Activated CD4-positive, CD25-positive, alpha-beta regulatory T cell treated with anti-CD3 and anti-CD28 coated beads, Interleukin-2, amount 50 U/mL, for 24 hours (primary cell): ENCODE results near the gene GSC.
"Not testable (repeated sequence)": the region's sequence is repeated elsewhere in the genome, so short reads cannot be mapped to it uniquely, and the experiment has no call there.

ENCODE experiments used
- ATAC-seq, 2 donors: fragments of 150-1000 bp; cut with Tn5 transposase; one replicate each; pipeline ENCODE4 v1.10.0; 2021; ENCODE audit warnings: mild to moderate bottlenecking in 1 of 2, moderate library complexity in 1 of 2

GSC gene

DNA sequence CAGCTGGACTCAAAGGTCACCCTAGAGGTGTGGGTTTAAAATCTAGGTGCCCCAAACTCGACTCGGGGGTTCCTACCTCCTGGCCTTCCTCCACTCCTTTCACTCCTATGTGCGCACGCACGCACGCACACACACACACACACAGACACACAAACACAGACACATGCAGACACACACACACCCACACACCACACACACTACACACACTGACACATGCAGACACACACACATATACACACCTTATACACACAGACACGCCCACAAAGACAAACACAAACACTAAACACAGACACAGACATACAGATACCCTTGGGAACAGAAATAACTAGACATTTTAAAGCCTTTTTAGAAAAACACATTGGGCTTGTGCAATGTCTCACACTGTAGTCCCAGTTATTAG, 31.8 kb downstream of the GSC start:
- no peak for ATAC-seq

DNA sequence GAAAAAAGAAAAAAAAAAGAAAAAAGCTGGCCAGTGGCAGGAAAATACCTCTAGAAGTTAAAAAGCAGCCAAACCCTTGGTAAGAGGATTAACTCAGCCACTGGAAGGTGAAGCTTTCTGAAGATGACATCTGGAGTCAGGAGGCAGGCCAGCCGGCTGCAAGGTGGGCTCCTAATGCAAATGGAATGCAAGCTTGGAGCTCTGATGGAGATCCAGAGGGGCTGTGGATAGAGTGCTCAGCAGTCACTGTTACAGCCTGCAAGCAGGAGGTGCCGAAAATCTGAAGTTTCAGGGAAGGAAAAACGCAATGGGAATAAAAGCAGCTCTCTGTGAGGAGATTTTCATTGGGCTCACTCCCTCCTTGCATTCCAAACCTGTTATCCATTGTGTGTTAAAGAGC, 41.0 kb downstream of the GSC start:
- no peak for ATAC-seq

- not testable (repeated sequence) for ATAC-seq
These were observed 41.5 kb downstream of the GSC start for GRCh38 chr14:94728440-94728839.

DNA sequence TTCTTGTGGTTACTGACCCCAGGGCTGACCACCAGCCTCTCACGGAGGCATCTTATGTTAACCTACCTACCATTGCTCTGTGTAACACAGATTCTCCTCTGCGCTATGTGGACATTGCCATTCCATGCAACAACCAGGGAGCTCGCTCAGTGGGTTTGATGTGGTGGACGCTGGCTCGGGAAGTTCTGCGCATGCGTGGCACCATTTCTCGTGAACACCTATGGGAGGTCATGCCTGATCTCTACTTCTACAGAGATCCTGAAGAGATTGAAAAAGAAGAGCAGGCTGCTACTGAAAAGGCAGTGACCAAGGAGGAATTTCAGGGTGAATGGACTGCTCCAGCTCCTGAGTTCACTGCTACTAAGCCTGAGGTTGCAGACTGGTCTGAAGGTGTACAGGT, 43.3 kb downstream of the GSC start:
- ATAC-seq: not testable (repeated sequence)

DNA sequence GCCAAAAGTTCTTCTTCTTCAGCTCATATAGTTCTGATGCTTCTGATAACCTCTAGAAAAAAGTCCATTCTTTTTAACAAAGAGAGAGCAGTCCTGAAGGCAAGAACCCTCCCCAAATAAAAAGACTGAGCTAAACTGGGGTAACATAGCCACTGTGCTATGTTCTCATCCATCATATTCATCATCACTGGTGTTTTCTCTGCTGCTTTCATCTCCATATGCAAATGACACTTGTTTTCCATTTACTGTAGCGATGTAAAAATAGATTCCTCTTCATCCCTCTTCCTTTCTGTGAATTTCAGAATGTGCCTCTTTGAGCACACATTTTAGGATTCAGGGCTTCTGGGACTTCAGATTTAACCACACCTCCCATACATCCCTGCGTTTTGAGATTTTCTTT, 44.9 kb downstream of the GSC start:
- ATAC-seq: no peak

- ATAC-seq: no peak
These were observed 47.5 kb downstream of the GSC start for GRCh38 chr14:94722397-94722796.
